Esophagus squamous epithelium (tissue), 5 donors: ENCODE results near the gene SETBP1. TPM values are rescaled to one million over a fixed set of nuclear protein-coding genes. Genes with fewer than 3 reads are reported as not detected.

Experiments
- DNase-seq: peaks from one replicate; lab custom pipeline; 2025; lab: John Stamatoyannopoulos, UW
- H3K27ac ChIP-seq, 4 donors: fragments of 200-600 bp; sonication (generic); one replicate each; pipeline ENCODE4 v1.5.1; 2016 to 2019; ENCODE audit warnings: mild to moderate bottlenecking in 1 of 4
- H3K27me3 ChIP-seq, 4 donors: fragments of 200-600 bp; sonication (generic); 1 replicate in 3 of 4; 2 replicates in 1 of 4; pipeline versions ENCODE4 v1.5.1 to v1.6.0; 2017 to 2021; ENCODE audit warnings: antibody characterized with exemption in 1 of 4
- H3K36me3 ChIP-seq, 3 donors: fragments of 200-600 bp; sonication (generic); one replicate each; pipeline ENCODE4 v1.5.1; 2016 to 2019
- H3K4me1 ChIP-seq, 3 donors: fragments of 200-600 bp; sonication (generic); one replicate each; pipeline ENCODE4 v1.5.1; 2017 to 2019
- H3K4me3 ChIP-seq, 4 donors: fragments of 200-600 bp; sonication (generic); 1 replicate in 3 of 4; 2 replicates in 1 of 4; pipeline ENCODE4 v1.5.1; 2016 to 2019; ENCODE audit warnings: mild to moderate bottlenecking in 2 of 4, moderate library complexity in 1 of 4
- H3K9me3 ChIP-seq, 3 donors: fragments of 200-600 bp; sonication (generic); one replicate each; pipeline ENCODE4 v1.5.1; 2016 to 2019
- POLR2A ChIP-seq, 4 donors: fragments of 450-650 bp; IDR thresholded peaks; one replicate each; pipeline ENCODE4 v1.6.1; 2017; ENCODE audit warnings: antibody characterized with exemption in 4 of 4, mild to moderate bottlenecking in 4 of 4, moderate library complexity in 3 of 4
- WGBS, 2 donors: methylation state at CpG; one replicate each; pipeline ENCODE4 v1.1.5; 2018; 5-methylcytosine and 5-hydroxymethylcytosine counted together
- intact Hi-C: fragments of 100-400 bp; cut with DNase I; formaldehyde crosslinking; loops from one replicate; pipeline ENCODE4 v1.15.0; 2022
- total RNA-seq, 4 donors: library from RNA; depleted of rRNA; stranded (reverse); fragments of >200 nt; gene quantifications; one replicate each; pipeline ENCODE4 v1.1.0, GENCODE V29; 2016
- TF ChIP-seq, protein P1 (sequence below), 6 experiments: fragments of 450-650 bp in 4 of 6; fragments of 200-600 bp in 2 of 6; sonication (generic) in 2 of 6; IDR thresholded peaks; one replicate each; pipeline ENCODE4 v1.5.1; 2016 to 2019; ENCODE audit warnings: antibody characterized with exemption in 6 of 6, mild to moderate bottlenecking in 4 of 6, moderate library complexity in 4 of 6
- donor health status: DM: yes; HTN: yes; CAD: no.

SETBP1 gene
- total RNA-seq, 4 donors from 2014 or later: 2.6 to 18.5 (median 6.4) TPM

DNA sequence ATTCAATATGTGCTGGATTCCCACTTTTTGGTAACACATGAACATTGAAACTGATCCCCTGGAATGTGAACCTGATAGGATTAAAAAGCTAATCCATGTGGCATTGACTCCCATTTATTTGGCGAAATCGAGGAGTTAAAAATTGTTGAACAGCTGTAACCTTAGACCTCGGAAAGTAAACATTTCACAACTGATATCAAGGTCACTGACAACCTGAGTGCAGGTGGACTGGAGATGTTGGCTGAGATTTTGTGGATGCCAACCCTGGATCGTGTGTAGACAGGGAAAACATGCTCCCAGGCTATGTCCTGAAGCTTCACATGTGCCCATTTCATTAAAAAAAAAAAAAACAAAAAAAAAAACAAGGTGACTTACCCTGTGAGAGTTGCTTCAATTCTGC lies 204.8 kb downstream of the SETBP1 start:
- TF ChIP-seq POLR2A (IDR thresholded peaks at IDR 0.05): no peak
- TF ChIP-seq, protein P1, sequence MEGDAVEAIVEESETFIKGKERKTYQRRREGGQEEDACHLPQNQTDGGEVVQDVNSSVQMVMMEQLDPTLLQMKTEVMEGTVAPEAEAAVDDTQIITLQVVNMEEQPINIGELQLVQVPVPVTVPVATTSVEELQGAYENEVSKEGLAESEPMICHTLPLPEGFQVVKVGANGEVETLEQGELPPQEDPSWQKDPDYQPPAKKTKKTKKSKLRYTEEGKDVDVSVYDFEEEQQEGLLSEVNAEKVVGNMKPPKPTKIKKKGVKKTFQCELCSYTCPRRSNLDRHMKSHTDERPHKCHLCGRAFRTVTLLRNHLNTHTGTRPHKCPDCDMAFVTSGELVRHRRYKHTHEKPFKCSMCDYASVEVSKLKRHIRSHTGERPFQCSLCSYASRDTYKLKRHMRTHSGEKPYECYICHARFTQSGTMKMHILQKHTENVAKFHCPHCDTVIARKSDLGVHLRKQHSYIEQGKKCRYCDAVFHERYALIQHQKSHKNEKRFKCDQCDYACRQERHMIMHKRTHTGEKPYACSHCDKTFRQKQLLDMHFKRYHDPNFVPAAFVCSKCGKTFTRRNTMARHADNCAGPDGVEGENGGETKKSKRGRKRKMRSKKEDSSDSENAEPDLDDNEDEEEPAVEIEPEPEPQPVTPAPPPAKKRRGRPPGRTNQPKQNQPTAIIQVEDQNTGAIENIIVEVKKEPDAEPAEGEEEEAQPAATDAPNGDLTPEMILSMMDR (IDR thresholded peaks at IDR 0.05): no peak
- 73 to 89% methylated on average over 4 of the region's 4 CpGs for WGBS, 2 donors
- H3K27ac ChIP-seq: no peak overlapping the region
- H3K27me3 ChIP-seq: no peaks in the 10 kb centered on the region
- H3K36me3 ChIP-seq: no peaks in the 10 kb centered on the region
- intact Hi-C loops: no loop called here
- H3K9me3 ChIP-seq: no peaks in the 10 kb centered on the region
- H3K4me1 ChIP-seq: peaks cover 0 to 25% (median 12%) of the 10 kb centered on the region in 3 donors
- no peak for DNase-seq
- no peak overlapping the region for H3K4me3 ChIP-seq

DNA sequence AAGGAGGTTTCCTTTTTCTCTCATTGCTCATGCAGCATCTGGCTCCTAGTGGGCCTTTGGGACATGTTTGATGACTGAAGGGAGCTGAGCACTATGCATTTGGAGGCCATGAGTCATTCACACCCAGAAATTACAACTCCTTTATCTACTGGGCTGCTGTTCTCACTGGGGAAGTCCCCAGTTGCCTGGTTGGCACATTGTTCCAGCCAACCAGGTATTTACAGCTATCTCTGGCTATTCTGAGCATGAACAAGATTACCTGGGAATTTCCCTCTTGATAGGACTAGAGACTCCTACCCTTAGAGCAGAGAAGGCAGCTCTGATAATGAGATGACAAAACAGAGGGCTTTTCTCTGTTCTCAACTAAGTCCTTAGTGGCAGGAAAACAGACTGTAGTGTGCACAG lies 206.5 kb downstream of the SETBP1 start:
- intact Hi-C loops: no loop called here
- H3K36me3 ChIP-seq: no peaks in the 10 kb centered on the region
- H3K9me3 ChIP-seq: peaks cover 0 to 11% (median 0%) of the 10 kb centered on the region in 3 donors
- H3K27ac ChIP-seq: peak overlapping the region in 1 of 4 donors; percentile 31
- TF ChIP-seq POLR2A (IDR thresholded peaks at IDR 0.05): no peak
- TF ChIP-seq, protein P1 (IDR thresholded peaks at IDR 0.05): peak in 1 of 6 experiments; percentile 29
- H3K27me3 ChIP-seq: no peaks in the 10 kb centered on the region
- H3K4me3 ChIP-seq: no peak overlapping the region
- no peak for DNase-seq
- H3K4me1 ChIP-seq: peaks cover 0 to 15% (median 12%) of the 10 kb centered on the region in 3 donors

DNA sequence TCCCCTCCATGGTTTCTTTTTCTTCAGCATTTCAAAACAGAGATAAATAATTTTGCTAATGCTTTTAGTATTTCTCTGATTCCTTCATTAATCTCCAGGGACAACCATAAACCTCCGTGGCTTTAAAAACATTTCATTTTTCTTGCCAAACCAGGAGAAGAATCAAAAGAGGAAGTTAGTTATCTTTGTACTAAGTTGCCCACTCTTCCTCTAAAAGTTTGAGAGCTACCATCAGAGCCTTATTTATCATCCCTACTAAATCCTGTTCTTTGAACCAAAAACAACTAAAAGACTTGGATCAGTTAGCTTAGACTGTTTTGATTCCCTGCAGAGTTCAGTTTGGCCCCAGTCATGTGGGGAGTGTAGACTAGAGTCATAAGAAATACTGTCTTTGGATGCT lies 208.4 kb downstream of the SETBP1 start:
- Histone ChIP-seq H3K36me3 (no peaks in the 10 kb centered on the region), H3K9me3 (peaks cover 0 to 11% (median 0%) of the 10 kb centered on the region in 3 donors), H3K4me1 (peaks cover 0 to 13% (median 12%) of the 10 kb centered on the region in 3 donors), H3K27ac (no peak overlapping the region), H3K4me3 (no peak overlapping the region), H3K27me3 (no peaks in the 10 kb centered on the region)
- WGBS, 2 donors: 29 to 59% methylated on average over 1 of the region's 1 CpG
- TF ChIP-seq, protein P1 (IDR thresholded peaks at IDR 0.05): no peak
- intact Hi-C loops: no loop called here
- no peak for DNase-seq

DNA sequence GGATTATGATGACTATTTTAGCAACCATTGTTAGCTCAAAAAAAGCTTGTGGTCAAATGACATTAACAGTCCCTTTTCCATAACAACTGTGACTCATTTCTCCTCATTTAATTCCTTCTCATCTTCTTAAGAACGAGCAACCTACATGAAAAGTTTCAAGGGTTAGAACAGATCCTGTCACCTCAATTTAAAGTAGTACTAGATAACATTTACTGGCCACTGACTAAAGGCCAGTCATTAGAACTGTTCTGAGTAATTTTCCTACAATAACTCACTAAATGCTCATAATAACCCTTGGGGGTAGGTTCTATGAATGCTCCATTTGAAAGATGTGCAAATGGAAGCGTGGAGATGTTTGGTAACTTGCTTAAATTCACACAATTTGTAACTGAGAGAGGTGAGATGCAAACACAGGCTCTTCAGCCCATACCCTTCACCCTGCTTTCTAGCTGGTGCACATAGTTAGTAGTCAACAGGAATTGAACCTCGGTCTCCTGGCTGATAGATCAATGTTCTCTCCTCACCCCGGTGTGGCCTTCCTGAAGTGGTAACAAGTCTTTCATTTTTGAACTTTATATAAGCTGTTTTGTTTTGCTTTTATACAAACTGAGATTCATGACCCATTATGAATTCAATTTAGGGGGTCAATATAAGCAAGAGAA lies 212.5 kb downstream of the SETBP1 start:
- Histone ChIP-seq H3K4me3 (no peak overlapping the region), H3K36me3 (no peaks in the 10 kb centered on the region), H3K27ac (no peak overlapping the region), H3K27me3 (peaks cover 0 to 10% (median 0%) of the 10 kb centered on the region in 4 donors), H3K4me1 (peaks cover 1 to 4% (median 2%) of the 10 kb centered on the region in 3 donors), H3K9me3 (peaks cover 0 to 11% (median 0%) of the 10 kb centered on the region in 3 donors)
- no peak for TF ChIP-seq POLR2A (IDR thresholded peaks at IDR 0.05)
- TF ChIP-seq, protein P1 (IDR thresholded peaks at IDR 0.05): no peak
- 66 to 78% methylated on average over 4 of the region's 4 CpGs for WGBS, 2 donors
- no peak for DNase-seq
- intact Hi-C loops: loop anchor here (10.0 kb wide), 1 partner anchor 208 kb away; the partner anchor contains the start of gene SETBP1

DNA sequence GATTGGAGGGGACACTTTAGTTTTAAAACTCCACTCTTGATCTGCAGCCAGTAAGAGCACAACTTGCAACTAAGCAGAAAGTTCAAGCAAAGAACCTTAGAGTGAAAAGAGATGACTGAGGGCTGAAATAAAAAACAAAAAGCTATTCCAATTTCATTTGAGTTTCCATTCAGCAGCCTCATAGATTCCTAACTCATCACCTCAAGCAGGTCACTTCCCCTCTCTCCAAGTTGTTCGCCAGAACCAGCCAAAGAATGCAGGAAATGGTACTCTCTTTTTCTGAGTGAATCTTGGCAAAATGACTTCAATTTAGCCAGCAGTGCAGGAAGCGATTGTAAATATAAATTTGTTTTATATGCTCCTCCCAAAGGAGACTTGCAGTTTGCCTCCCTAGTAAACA lies 213.3 kb downstream of the SETBP1 start:
- H3K36me3 ChIP-seq: no peaks in the 10 kb centered on the region
- TF ChIP-seq POLR2A (IDR thresholded peaks at IDR 0.05): no peak
- TF ChIP-seq, protein P1 (IDR thresholded peaks at IDR 0.05): no peak
- intact Hi-C loops: loop anchor here (10.0 kb wide), 1 partner anchor 209 kb away; the partner anchor contains the start of gene SETBP1
- H3K27me3 ChIP-seq: peaks cover 0 to 10% (median 0%) of the 10 kb centered on the region in 4 donors
- H3K4me3 ChIP-seq: no peak overlapping the region
- H3K4me1 ChIP-seq: peaks cover 8 to 12% (median 9%) of the 10 kb centered on the region in 3 donors
- no peak overlapping the region for H3K27ac ChIP-seq
- 76 to 78% methylated on average over 2 of the region's 2 CpGs for WGBS, 2 donors
- DNase-seq: no peak
- H3K9me3 ChIP-seq: peaks cover 0 to 11% (median 0%) of the 10 kb centered on the region in 3 donors
